GM19239 (cell line): ENCODE results near the gene FAM168A.
A peak's percentile ranks its signal among the peaks of the same experiment; 100 is the strongest.

Experiments used
- DNase-seq: peaks from one replicate; pipeline ENCODE4 v3.0.0; 2011; ENCODE audit warnings: low spot score; ENCODE audit not compliant: insufficient read length
- FAIRE-seq: peaks from 2 replicates; lab custom pipeline; 2011; peaks lifted over from hg19 to GRCh38; lab: Jason Lieb, UNC

FAM168A gene

DNA sequence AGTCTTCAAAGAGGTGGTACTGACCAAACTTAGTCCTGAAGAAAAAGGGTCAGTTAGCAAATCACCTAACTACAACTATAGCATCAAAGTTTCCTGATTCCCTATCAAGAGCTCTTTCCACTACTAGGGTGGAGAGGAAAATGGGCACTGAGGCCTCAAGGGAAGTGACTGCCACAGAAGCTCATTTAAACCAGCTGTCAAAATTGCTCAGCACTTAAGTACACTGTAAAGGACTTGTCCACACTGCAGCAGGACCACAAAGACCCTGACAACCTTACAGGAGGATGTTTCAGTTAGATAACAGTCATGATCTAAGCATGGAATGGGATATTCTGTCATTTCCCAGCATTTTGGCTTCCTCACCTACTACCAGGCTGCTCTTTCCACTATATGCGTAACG is 33.0 kb downstream of the FAM168A start:
- FAIRE-seq (no peak), DNase-seq (no peak)

- peak; percentile 40 for FAIRE-seq
- DNase-seq = no peak
These were observed 34.2 kb downstream of the FAM168A start for GRCh38 chr11:73563539-73564200.

DNA sequence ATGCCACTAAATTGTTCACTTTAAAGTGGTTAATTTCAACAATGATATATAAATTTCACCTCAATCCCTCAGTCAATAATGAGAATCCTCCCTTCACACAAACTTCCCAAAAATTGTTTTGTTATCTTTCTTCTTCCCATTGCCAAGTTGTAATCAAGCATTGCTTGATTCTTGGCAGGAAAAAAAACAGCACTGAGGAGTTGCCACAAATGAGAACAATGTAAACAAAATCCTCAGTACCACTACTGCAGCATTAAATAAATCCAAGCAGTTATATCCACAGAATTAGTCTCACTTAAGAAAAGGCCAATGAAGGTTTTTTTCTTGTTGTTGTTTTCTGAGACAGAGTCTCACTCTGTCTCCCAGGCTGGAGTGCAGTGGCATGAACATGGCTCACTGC is 38.2 kb downstream of the FAM168A start:
- no peak for DNase-seq
- FAIRE-seq = no peak

GRCh38 chr11:73556966-73557365 is 40.9 kb downstream of the FAM168A start:
- DNase-seq (no peak), FAIRE-seq (no peak)

- FAIRE-seq (no peak), DNase-seq (no peak)
These were observed 42.3 kb downstream of the FAM168A start for GRCh38 chr11:73555615-73556014.

- DNase-seq (no peak), FAIRE-seq (peak; percentile 28)
These were observed 43.1 kb downstream of the FAM168A start for GRCh38 chr11:73554671-73555320.

- FAIRE-seq = no peak
- DNase-seq = no peak
These were observed 44.6 kb downstream of the FAM168A start for GRCh38 chr11:73553266-73553665.

- FAIRE-seq (no peak), DNase-seq (no peak)
These were observed 46.2 kb downstream of the FAM168A start for GRCh38 chr11:73551677-73552076.

- DNase-seq (no peak), FAIRE-seq (no peak)
These were observed 48.5 kb downstream of the FAM168A start for GRCh38 chr11:73549376-73549775.

DNA sequence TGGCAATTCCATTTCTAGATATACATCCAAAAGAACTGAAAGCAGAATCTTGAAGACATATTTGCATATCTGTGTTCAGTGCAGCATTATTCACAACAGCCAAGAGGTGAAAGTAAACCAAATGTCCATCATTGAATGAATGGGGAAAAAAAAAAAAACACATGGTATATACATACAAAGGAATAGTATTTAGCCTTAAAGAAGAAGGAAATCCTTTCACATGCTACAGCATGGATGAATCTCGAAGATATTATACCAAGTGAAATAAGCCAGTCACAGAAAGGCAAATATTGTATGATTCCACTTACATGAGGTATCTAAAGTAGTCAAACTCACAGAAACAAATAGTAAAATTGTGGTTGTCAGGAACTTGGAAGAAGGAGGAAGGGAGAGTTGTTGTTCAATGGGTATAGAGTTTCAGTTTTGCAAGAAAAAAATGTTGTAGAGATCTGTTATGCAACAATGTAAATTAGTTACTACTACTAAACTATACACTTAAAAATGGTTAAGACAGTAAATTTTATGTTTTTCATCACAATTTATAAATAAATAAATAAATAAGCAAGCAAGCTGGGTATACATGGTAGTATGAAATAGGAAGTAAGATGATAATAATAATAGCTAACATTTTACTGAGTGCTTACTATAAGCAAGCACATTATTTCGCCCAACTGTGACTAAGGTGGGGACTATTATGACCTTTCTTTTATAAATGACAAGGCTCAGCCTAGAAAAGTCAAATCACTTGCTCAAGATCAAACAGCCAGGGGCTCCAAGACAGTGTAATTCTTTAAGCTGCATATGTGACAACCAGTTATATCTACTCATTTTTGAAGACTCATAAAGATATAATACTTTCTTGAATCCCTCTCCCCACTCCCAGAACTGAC is 50.0 kb downstream of the FAM168A start:
- peak; percentile 8 for FAIRE-seq
- DNase-seq = no peak

DNA sequence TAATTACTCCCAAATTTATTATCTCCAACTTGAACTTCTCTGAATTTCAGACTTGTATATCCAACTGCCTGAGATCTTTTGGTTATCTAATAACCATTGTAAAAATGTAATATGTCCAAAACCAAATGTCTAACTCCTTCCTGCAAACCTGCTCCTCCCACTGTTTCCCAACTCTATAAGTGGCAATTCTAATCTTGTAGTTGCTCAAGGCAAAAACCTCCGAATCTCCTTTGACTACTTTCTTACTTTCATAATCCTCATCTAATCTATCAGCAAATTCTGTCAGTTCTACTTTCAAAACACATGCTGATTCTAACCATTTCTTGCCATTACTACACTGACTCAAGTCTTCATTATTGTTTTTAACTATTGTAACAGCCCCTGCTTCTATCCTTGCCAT is 55.7 kb downstream of the FAM168A start:
- no peak for FAIRE-seq
- no peak for DNase-seq

- no peak for FAIRE-seq
- DNase-seq = no peak
These were observed 58.3 kb downstream of the FAM168A start for GRCh38 chr11:73539506-73540084.

DNA sequence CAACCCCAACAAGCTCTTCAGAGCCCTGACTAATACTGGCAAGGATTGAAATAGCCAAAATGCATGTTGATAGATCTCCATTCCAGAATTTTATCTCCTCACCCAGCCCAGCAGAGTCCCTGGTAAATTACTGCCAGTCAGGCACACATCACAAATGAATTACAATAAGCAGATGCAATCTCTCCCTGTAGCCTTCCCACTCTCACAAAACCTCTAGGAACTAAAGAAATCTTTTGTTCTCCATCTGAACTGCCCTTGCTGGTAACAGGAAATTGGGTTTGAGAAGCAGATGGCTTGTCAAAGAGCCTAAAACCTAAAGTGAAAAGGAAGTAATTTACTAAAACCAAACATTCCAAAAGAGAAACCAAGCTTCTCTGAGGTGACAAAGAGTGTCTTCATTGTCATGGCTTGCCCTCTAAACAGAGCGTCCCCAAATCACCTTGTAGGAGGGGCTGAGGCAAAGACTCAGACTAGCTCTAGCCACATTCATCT is 59.5 kb downstream of the FAM168A start:
- peak; percentile 32 for DNase-seq
- FAIRE-seq = peak; percentile 97

- DNase-seq (no peak), FAIRE-seq (peak; percentile 49)
These were observed 59.9 kb downstream of the FAM168A start for GRCh38 chr11:73537969-73538368.

GRCh38 chr11:73536961-73537360 is 61.0 kb downstream of the FAM168A start:
- no peak for FAIRE-seq
- no peak for DNase-seq

DNA sequence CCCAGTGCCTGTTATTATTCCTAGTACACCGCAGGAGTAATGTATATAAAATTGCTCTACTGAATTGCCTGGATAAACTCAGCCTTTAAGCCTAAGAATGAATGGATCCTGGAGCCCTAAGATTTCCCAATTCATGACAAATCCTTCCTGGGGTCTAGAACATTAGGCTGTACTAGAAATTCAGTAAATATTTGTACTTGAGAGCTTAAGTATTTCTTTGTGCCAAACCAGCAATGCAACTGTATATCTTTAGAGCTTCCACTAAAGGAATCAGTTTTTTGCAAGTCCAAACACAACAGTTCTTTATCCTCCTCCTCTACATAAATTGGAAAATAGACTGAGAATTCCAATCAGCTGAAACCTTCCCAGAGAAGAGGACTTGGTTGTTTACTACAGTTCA is 65.6 kb downstream of the FAM168A start:
- FAIRE-seq (no peak), DNase-seq (no peak)

- FAIRE-seq = no peak
- no peak for DNase-seq
These were observed 66.5 kb downstream of the FAM168A start for GRCh38 chr11:73531386-73531785.

DNA sequence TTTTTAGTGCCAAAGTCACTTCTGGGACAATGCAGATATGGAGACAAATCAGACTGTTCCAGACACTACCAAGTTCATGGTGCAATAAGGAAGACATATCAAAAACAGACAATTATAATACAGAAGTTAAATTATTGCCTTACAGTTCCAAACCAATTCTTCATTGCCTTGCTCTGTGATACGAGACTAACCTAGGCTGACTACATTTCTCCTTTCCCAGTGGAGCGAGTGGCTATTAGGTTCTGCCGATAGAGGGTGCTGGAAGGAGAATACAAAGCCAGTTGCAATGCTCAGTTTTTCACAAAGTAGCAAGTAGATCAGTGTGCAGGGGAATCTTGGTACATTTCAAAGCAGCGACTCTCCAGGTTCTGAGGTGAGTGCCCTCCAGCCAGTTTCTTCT is 67.8 kb downstream of the FAM168A start:
- FAIRE-seq (no peak), DNase-seq (no peak)

GRCh38 chr11:73529204-73529530 is 68.7 kb downstream of the FAM168A start:
- DNase-seq = no peak
- no peak for FAIRE-seq

- DNase-seq (no peak), FAIRE-seq (peak; percentile 85)
These were observed 69.3 kb downstream of the FAM168A start for GRCh38 chr11:73528483-73529203.
